Stomach (tissue), 9 donors: Measurements from ENCODE around the gene NEK6. TPM values are rescaled to one million over a fixed set of nuclear protein-coding genes. Genes with fewer than 3 reads are reported as not detected.

Experiments
- DNase-seq, 2 donors: peaks; one replicate each; pipeline versions ENCODE4 v3.0.0 to v3.0.0-alpha.2; 2013 to 2019
- H3K27ac ChIP-seq, 5 donors: fragments of 200-600 bp in 4 of 5; sonication (generic) in 4 of 5; one replicate each; pipeline ENCODE4 v1.5.1; 2013 to 2019; ENCODE audit warnings: mild to moderate bottlenecking in 1 of 5, moderate library complexity in 1 of 5
- H3K27me3 ChIP-seq, 3 donors: fragments of 200-600 bp; sonication (generic); one replicate each; pipeline ENCODE4 v1.5.1; 2017 to 2019; ENCODE audit warnings: mixed run types in 1 of 3
- H3K36me3 ChIP-seq, 4 donors: fragments of 200-600 bp; sonication (generic); 1 replicate in 3 of 4; 2 replicates in 1 of 4; pipeline ENCODE4 v1.5.1; 2016 to 2019
- H3K4me1 ChIP-seq, 4 donors: fragments of 200-600 bp; sonication (generic); one replicate each; pipeline ENCODE4 v1.5.1; 2016 to 2019
- H3K4me3 ChIP-seq, 4 donors: fragments of 200-600 bp; sonication (generic) in 3 of 4; one replicate each; pipeline ENCODE4 v1.5.1; 2016 to 2019; ENCODE audit warnings: mild to moderate bottlenecking in 1 of 4
- H3K9me3 ChIP-seq, 4 donors: fragments of 200-600 bp; sonication (generic); one replicate each; pipeline ENCODE4 v1.5.1; 2016 to 2019
- CTCF ChIP-seq, 7 experiments: fragments of 450-650 bp in 4 of 7; fragments of 200-600 bp in 3 of 7; sonication (generic) in 3 of 7; IDR thresholded peaks; one replicate each; pipeline ENCODE4 v1.5.1; 2016 to 2019; ENCODE audit warnings: antibody characterized with exemption in 7 of 7, control low read depth in 2 of 7, mild to moderate bottlenecking in 1 of 7
- EP300 ChIP-seq: sonication (generic); formaldehyde crosslinking; IDR thresholded peaks from one replicate; pipeline ENCODE4 v1.6.1; 2017; ENCODE audit warnings: antibody characterized with exemption
- POLR2A ChIP-seq, 4 donors: fragments of 450-650 bp; IDR thresholded peaks; one replicate each; pipeline ENCODE4 v1.6.1; 2016; ENCODE audit warnings: antibody characterized with exemption in 4 of 4, control low read depth in 2 of 4, mild to moderate bottlenecking in 1 of 4, moderate library complexity in 1 of 4
- POLR2AphosphoS5 ChIP-seq, 3 donors: sonication (generic); formaldehyde crosslinking; IDR thresholded peaks; one replicate each; pipeline ENCODE4 v1.6.1; 2016; ENCODE audit warnings: antibody characterized with exemption in 3 of 3
- WGBS, 5 donors: extraction: QIAGEN DNeasy Blood & Tissue Kit in 3 of 5; methylation state at CpG; one replicate each; pipeline versions ENCODE4 v1.1.5 to v1.1.7; 2013 to 2018; 5-methylcytosine and 5-hydroxymethylcytosine counted together
- intact Hi-C: fragments of 100-400 bp; cut with DNase I; formaldehyde crosslinking; loops from one replicate; pipeline ENCODE4 v1.15.1; 2023; ENCODE audit warnings: low total_unique reads
- polyA plus RNA-seq, 3 donors: library from polyadenylated mRNA; stranded (reverse); fragments of 200-250 nt; gene quantifications; one replicate each; pipeline ENCODE4 v1.2.3, GENCODE V29; 2013
- total RNA-seq, 5 donors: library from RNA; depleted of rRNA; stranded (reverse); fragments of >200 nt; gene quantifications; one replicate each; pipeline versions ENCODE4 v1.1.0 to v1.2.3, GENCODE V29; 2014 to 2016
- donor health status: healthy with polysubstance abuse.
- donor health status: Bipolar disorder and iron deficiency.
- donor health status: healthy.

NEK6 gene
- total and polyA plus RNA-seq, 8 donors: 6.0 to 76.8 (median 25.9) TPM

GRCh38 chr9:124384210-124384609 is 126.5 kb downstream of the NEK6 start:
- Histone ChIP-seq H3K27me3 (no peaks in the 10 kb centered on the region), H3K36me3 (peaks cover 15 to 43% (median 39%) of the 10 kb centered on the region in 4 donors), H3K27ac (no peak overlapping the region), H3K4me1 (peaks cover 7 to 51% (median 34%) of the 10 kb centered on the region in 4 donors), H3K9me3 (no peaks in the 10 kb centered on the region), H3K4me3 (no peak overlapping the region)
- TF ChIP-seq EP300: no peak
- no peak for TF ChIP-seq POLR2AphosphoS5 (IDR thresholded peaks at IDR 0.05)
- no peak for TF ChIP-seq POLR2A (IDR thresholded peaks at IDR 0.05)
- no peak for TF ChIP-seq CTCF (IDR thresholded peaks at IDR 0.05)
- no peak for DNase-seq
- intact Hi-C loops: no loop called here
- 78 to 87% (median 82%) methylated on average over 7 of the region's 7 CpGs for WGBS, 5 donors

GRCh38 chr9:124384846-124385245 is 127.1 kb downstream of the NEK6 start:
- 63 to 79% (median 75%) methylated on average over 5 of the region's 5 CpGs for WGBS, 5 donors
- H3K36me3 ChIP-seq: peaks cover 15 to 38% (median 34%) of the 10 kb centered on the region in 4 donors
- H3K27ac ChIP-seq: no peak overlapping the region
- intact Hi-C loops: no loop called here
- no peaks in the 10 kb centered on the region for H3K9me3 ChIP-seq
- no peak overlapping the region for H3K4me3 ChIP-seq
- peaks cover 9 to 58% (median 40%) of the 10 kb centered on the region in 4 donors for H3K4me1 ChIP-seq
- H3K27me3 ChIP-seq: no peaks in the 10 kb centered on the region
- TF ChIP-seq POLR2A (IDR thresholded peaks at IDR 0.05) (no peak), EP300 (no peak), CTCF (IDR thresholded peaks at IDR 0.05) (no peak), POLR2AphosphoS5 (IDR thresholded peaks at IDR 0.05) (no peak)
- no peak for DNase-seq

GRCh38 chr9:124385623-124386022 is 127.9 kb downstream of the NEK6 start:
- intact Hi-C loops: no loop called here
- Histone ChIP-seq H3K36me3 (peaks cover 15 to 30% (median 27%) of the 10 kb centered on the region in 4 donors), H3K9me3 (no peaks in the 10 kb centered on the region), H3K27me3 (no peaks in the 10 kb centered on the region), H3K4me3 (no peak overlapping the region), H3K27ac (no peak overlapping the region), H3K4me1 (peaks cover 17 to 66% (median 46%) of the 10 kb centered on the region in 4 donors)
- WGBS, 5 donors: 79 to 90% (median 87%) methylated on average over 7 of the region's 7 CpGs
- no peak for DNase-seq
- TF ChIP-seq POLR2AphosphoS5 (IDR thresholded peaks at IDR 0.05) (no peak), CTCF (IDR thresholded peaks at IDR 0.05) (no peak), EP300 (no peak), POLR2A (IDR thresholded peaks at IDR 0.05) (no peak)

- intact Hi-C loops: no loop called here
- Histone ChIP-seq H3K9me3 (no peaks in the 10 kb centered on the region), H3K4me3 (no peak overlapping the region), H3K27ac (no peak overlapping the region), H3K36me3 (peaks cover 15 to 30% (median 27%) of the 10 kb centered on the region in 4 donors), H3K4me1 (peaks cover 22 to 71% (median 52%) of the 10 kb centered on the region in 4 donors), H3K27me3 (no peaks in the 10 kb centered on the region)
- DNase-seq: peak in 1 of 2 donors; percentile 57
- WGBS, 5 donors: 54 to 71% (median 61%) methylated on average over 3 of the region's 3 CpGs
- TF ChIP-seq POLR2AphosphoS5 (IDR thresholded peaks at IDR 0.05) (peak in 1 of 3 donors; percentile 10), CTCF (IDR thresholded peaks at IDR 0.05) (no peak)
These were observed 128.5 kb downstream of the NEK6 start for GRCh38 chr9:124386201-124386600.
